ENCODE data around the gene HS1BP3. TPM values are rescaled to one million over a fixed set of nuclear protein-coding genes. Genes with fewer than 3 reads are reported as not detected.

HS1BP3 gene
- total RNA-seq, 1 donor from 2014 or later, result 19.6 TPM

- Mint-ChIP-seq H3K4me3 (no peak overlapping the region), H3K4me1 (peaks cover 5% of the 10 kb centered on the region), H3K36me3 (ENCODE audit: low read depth) (no peaks in the 10 kb centered on the region), H3K9me3 (no peaks in the 10 kb centered on the region), H3K27me3 (ENCODE audit: low read depth) (no peaks in the 10 kb centered on the region), H3K27ac (ENCODE audit: unreplicated experiment) (peak overlapping the region; percentile 50)
- DNase-seq (ENCODE audit: low read depth, low spot score), result no peak
- no peak for TF ChIP-seq CTCF (conservative IDR thresholded peaks at IDR 0.05)
These were observed 9.5 kb downstream of the HS1BP3 start for GRCh38 chr2:20641123-20641985.

- Mint-ChIP-seq H3K4me1 (peaks cover 11% of the 10 kb centered on the region), H3K27me3 (ENCODE audit: low read depth) (no peaks in the 10 kb centered on the region), H3K4me3 (no peak overlapping the region), H3K9me3 (no peaks in the 10 kb centered on the region), H3K36me3 (ENCODE audit: low read depth) (no peaks in the 10 kb centered on the region), H3K27ac (ENCODE audit: unreplicated experiment) (no peak overlapping the region)
- no peak for TF ChIP-seq CTCF (conservative IDR thresholded peaks at IDR 0.05)
- no peak for DNase-seq (ENCODE audit: low read depth, low spot score)
These were observed 10.3 kb downstream of the HS1BP3 start for GRCh38 chr2:20640411-20641122.

DNA sequence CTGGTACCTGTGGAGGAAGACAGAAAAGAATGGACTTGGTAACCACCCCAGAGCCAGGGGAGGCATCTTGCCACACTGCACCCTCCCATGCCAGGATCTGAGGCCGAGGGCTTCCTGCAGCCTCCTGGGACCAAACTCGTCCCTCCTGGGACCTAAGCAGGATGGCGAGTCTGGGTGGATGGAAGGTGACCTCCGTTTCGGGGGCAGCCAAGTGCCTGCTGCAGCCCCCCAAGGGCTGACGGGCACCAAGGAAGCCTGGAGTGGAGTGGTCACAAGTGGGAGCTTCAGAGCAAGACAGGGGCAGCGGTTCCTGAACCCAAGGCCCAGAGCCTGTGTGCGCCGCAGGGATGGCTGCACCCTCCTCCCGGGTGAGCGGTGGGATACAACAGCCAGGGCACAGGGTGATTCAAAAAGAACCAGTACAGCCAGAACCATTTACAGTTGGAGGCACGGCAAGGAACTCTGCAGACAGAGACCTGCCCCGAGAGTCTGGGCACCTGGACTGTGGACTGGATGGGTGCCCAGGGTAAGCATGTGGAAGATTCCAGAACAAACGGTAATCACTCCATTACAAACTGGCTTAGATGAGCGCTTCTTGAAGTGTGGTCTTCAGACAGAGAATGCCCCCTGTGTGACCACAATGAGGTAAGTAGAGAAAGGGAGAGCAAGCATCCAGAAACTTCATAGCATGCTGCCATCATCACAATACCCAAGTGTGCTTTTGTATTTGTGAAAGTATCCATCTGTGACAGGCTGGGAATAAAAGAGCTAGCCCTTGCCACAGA lies 12.1 kb downstream of the HS1BP3 start:
- no peaks in the 10 kb centered on the region for H3K9me3 Mint-ChIP-seq

DNA sequence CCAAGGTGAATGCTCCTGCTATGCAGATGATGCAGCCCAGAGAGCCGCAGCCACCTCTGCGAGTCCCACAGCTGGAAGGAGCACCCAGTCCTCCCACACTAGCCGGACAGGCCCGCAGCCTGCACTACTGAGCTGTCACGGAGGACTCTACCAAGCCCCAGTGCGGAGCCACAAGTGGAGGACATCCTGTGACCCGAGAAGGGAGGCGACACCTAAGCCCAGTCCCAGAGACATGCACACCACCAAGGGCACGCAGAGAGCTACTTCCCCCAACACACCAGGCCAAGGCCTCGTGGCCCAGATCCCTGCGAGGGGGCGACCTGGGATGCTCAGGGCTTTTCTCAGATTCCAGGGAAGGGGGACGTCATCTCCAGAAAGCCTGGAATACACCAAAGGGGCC lies 12.9 kb downstream of the HS1BP3 start:
- TF ChIP-seq CTCF (conservative IDR thresholded peaks at IDR 0.05), result no peak
- Mint-ChIP-seq H3K36me3 (ENCODE audit: low read depth) (no peaks in the 10 kb centered on the region), H3K4me1 (peaks cover 18% of the 10 kb centered on the region), H3K27me3 (ENCODE audit: low read depth) (no peaks in the 10 kb centered on the region), H3K9me3 (no peaks in the 10 kb centered on the region), H3K4me3 (no peak overlapping the region), H3K27ac (ENCODE audit: unreplicated experiment) (no peak overlapping the region)
- DNase-seq (ENCODE audit: low read depth, low spot score), result no peak

More for the DNA sequence above, 12.1 kb downstream of the HS1BP3 start:
- Mint-ChIP-seq H3K27ac (ENCODE audit: unreplicated experiment) (no peak overlapping the region), H3K4me1 (peaks cover 18% of the 10 kb centered on the region), H3K36me3 (ENCODE audit: low read depth) (no peaks in the 10 kb centered on the region), H3K4me3 (no peak overlapping the region), H3K27me3 (ENCODE audit: low read depth) (no peaks in the 10 kb centered on the region)
- TF ChIP-seq CTCF (conservative IDR thresholded peaks at IDR 0.05), result no peak
- no peak for DNase-seq (ENCODE audit: low read depth, low spot score)

- no peak for DNase-seq (ENCODE audit: low read depth, low spot score)
- Mint-ChIP-seq H3K36me3 (ENCODE audit: low read depth) (no peaks in the 10 kb centered on the region), H3K4me3 (no peak overlapping the region), H3K9me3 (no peaks in the 10 kb centered on the region), H3K27me3 (ENCODE audit: low read depth) (no peaks in the 10 kb centered on the region), H3K27ac (ENCODE audit: unreplicated experiment) (peak overlapping the region; percentile 43), H3K4me1 (peaks cover 18% of the 10 kb centered on the region)
- no peak for TF ChIP-seq CTCF (conservative IDR thresholded peaks at IDR 0.05)
These were observed 13.8 kb downstream of the HS1BP3 start for GRCh38 chr2:20637147-20637546.

Measured in neural crest cell (in vitro differentiated cells).